Transverse colon (tissue), 4 donors: ENCODE measurements around the gene NCOA4. TPM values are rescaled to one million over a fixed set of nuclear protein-coding genes. Genes with fewer than 3 reads are reported as not detected.

Experiments used
- DNase-seq: peaks from one replicate; pipeline ENCODE4 v3.0.0-alpha.2; 2019
- H3K27ac ChIP-seq, 4 donors: fragments of 200-600 bp; sonication (generic); 2 replicates each; pipeline ENCODE4 v1.5.1; 2016 to 2018; ENCODE audit warnings: inconsistent platforms in 4 of 4
- H3K27me3 ChIP-seq: fragments of 200-600 bp; sonication (generic); 2 replicates; pipeline ENCODE4 v1.5.1; 2017; ENCODE audit warnings: inconsistent platforms
- H3K36me3 ChIP-seq, 4 donors: fragments of 200-600 bp; sonication (generic); 2 replicates each; pipeline ENCODE4 v1.5.1; 2017 to 2019; ENCODE audit warnings: inconsistent platforms in 4 of 4
- H3K4me1 ChIP-seq, 4 donors: fragments of 200-600 bp; sonication (generic); 2 replicates each; pipeline ENCODE4 v1.5.1; 2017 to 2020; ENCODE audit warnings: inconsistent platforms in 4 of 4
- H3K4me3 ChIP-seq, 4 donors: fragments of 200-600 bp; sonication (generic); 1 replicate in 1 of 4; 2 replicates in 3 of 4; pipeline versions ENCODE4 v1.5.1 to v1.6.1; 2017 to 2019; ENCODE audit warnings: inconsistent platforms in 4 of 4
- H3K9me3 ChIP-seq, 2 donors: fragments of 200-600 bp; sonication (generic); 2 replicates each; pipeline ENCODE4 v1.5.1; 2017 to 2019; ENCODE audit warnings: inconsistent platforms in 2 of 2
- CTCF ChIP-seq, 5 experiments: fragments of 200-600 bp in 3 of 5; fragments of 450-650 bp in 2 of 5; sonication (generic) in 3 of 5; IDR thresholded peaks; 1 replicate in 2 of 5; 2 replicates in 3 of 5; pipeline ENCODE4 v1.5.1; 2016 to 2017; ENCODE audit warnings: antibody characterized with exemption in 5 of 5, inconsistent platforms in 3 of 5, mild to moderate bottlenecking in 2 of 5, moderate library complexity in 1 of 5
- EP300 ChIP-seq: sonication (generic); formaldehyde crosslinking; IDR thresholded peaks from one replicate; pipeline ENCODE4 v1.6.1; 2017; ENCODE audit warnings: antibody characterized with exemption, low read depth
- POLR2A ChIP-seq: fragments of 450-650 bp; IDR thresholded peaks from one replicate; pipeline ENCODE4 v1.6.1; 2016; ENCODE audit warnings: antibody characterized with exemption, mild to moderate bottlenecking, moderate library complexity
- POLR2AphosphoS5 ChIP-seq, 3 donors: sonication (generic); formaldehyde crosslinking; IDR thresholded peaks; one replicate each; pipeline ENCODE4 v1.6.1; 2016; ENCODE audit warnings: antibody characterized with exemption in 3 of 3
- WGBS, 2 donors: methylation state at CpG; one replicate each; pipeline ENCODE4 v1.1.5; 2018; ENCODE audit warnings: low coverage in 1 of 2; 5-methylcytosine and 5-hydroxymethylcytosine counted together
- in situ Hi-C, 4 donors: fragments of 200-750 bp; cut with MboI; loops; one replicate each; pipeline versions ENCODE4 v1.15.0 to v1.15.1; 2017; ENCODE audit warnings: low sequenced_read_pairs in 3 of 4, low pct_ligation_motif_present in 1 of 4, low pct_unique_long_range_greater_than_20kb in 1 of 4
- intact Hi-C: fragments of 100-400 bp; cut with DNase I; formaldehyde crosslinking; loops from one replicate; pipeline ENCODE4 v1.15.1; 2023; ENCODE audit warnings: low total_unique reads
- total RNA-seq, 4 donors: library from RNA; depleted of rRNA; stranded (reverse); fragments of >200 nt; gene quantifications; one replicate each; pipeline ENCODE4 v1.1.0, GENCODE V29; 2016

NCOA4 gene
- total RNA-seq, 4 donors from 2014 or later: 129 to 208 (median 178) TPM

- Histone ChIP-seq H3K27ac (no peak overlapping the region), H3K9me3 (no peaks in the 10 kb centered on the region), H3K36me3 (peaks cover 0 to 50% (median 26%) of the 10 kb centered on the region in 4 donors), H3K27me3 (no peaks in the 10 kb centered on the region), H3K4me1 (peaks cover 0 to 28% (median 11%) of the 10 kb centered on the region in 4 donors), H3K4me3 (no peak overlapping the region)
- no peak for TF ChIP-seq CTCF (IDR thresholded peaks at IDR 0.05)
- DNase-seq: no peak
- WGBS, 2 donors: 77 to 85% methylated on average over 4 to 5 of the region's 5 CpGs
- intact Hi-C loops: no loop called here
- in situ Hi-C loops: no loop called here
These were observed 16.2 kb downstream of the NCOA4 start for GRCh38 chr10:46014206-46014605.

GRCh38 chr10:46012746-46013145, 17.7 kb downstream of the NCOA4 start:
- no peaks in the 10 kb centered on the region for H3K9me3 ChIP-seq
- WGBS, 2 donors: 93 to 96% methylated on average over 3 of the region's 3 CpGs
- no peak for DNase-seq
- no peak overlapping the region for H3K27ac ChIP-seq
- H3K27me3 ChIP-seq: no peaks in the 10 kb centered on the region
- peaks cover 0 to 65% (median 32%) of the 10 kb centered on the region in 4 donors for H3K36me3 ChIP-seq
- H3K4me1 ChIP-seq: peaks cover 0 to 14% (median under 1%) of the 10 kb centered on the region in 4 donors
- TF ChIP-seq POLR2AphosphoS5 (IDR thresholded peaks at IDR 0.05) (no peak), CTCF (IDR thresholded peaks at IDR 0.05) (no peak), POLR2A (no peak), EP300 (no peak)
- H3K4me3 ChIP-seq: no peak overlapping the region
- intact Hi-C loops: no loop called here
- in situ Hi-C loops: no loop called here

- Histone ChIP-seq H3K4me3 (no peak overlapping the region), H3K27me3 (no peaks in the 10 kb centered on the region), H3K27ac (no peak overlapping the region), H3K9me3 (no peaks in the 10 kb centered on the region), H3K4me1 (peaks cover 0 to 6% (median 0%) of the 10 kb centered on the region in 4 donors), H3K36me3 (peaks cover 1 to 80% (median 41%) of the 10 kb centered on the region in 4 donors)
- intact Hi-C loops (no loop called here), in situ Hi-C loops (no loop called here)
- 70 to 81% methylated on average over 3 of the region's 3 CpGs for WGBS, 2 donors
- no peak for DNase-seq
- no peak for TF ChIP-seq EP300
- TF ChIP-seq CTCF (IDR thresholded peaks at IDR 0.05): no peak
- no peak for TF ChIP-seq POLR2AphosphoS5 (IDR thresholded peaks at IDR 0.05)
- no peak for TF ChIP-seq POLR2A
These were observed 24.2 kb downstream of the NCOA4 start for GRCh38 chr10:46006219-46006618.

GRCh38 chr10:46005383-46005782, 25.0 kb downstream of the NCOA4 start:
- in situ Hi-C loops: no loop called here
- no peaks in the 10 kb centered on the region for H3K27me3 ChIP-seq
- TF ChIP-seq CTCF (IDR thresholded peaks at IDR 0.05) (no peak), POLR2A (no peak), POLR2AphosphoS5 (IDR thresholded peaks at IDR 0.05) (no peak), EP300 (no peak)
- H3K4me1 ChIP-seq: peaks cover 0 to 6% (median 0%) of the 10 kb centered on the region in 4 donors
- H3K36me3 ChIP-seq: peaks cover 1 to 72% (median 37%) of the 10 kb centered on the region in 4 donors
- no peak overlapping the region for H3K27ac ChIP-seq
- H3K4me3 ChIP-seq: no peak overlapping the region
- no peak for DNase-seq
- H3K9me3 ChIP-seq: no peaks in the 10 kb centered on the region
- WGBS, 2 donors: 77 to 79% methylated on average over 4 of the region's 4 CpGs
- intact Hi-C loops: no loop called here
